GM23248 (cell line): ENCODE results near the gene PNPLA8. TPM values are rescaled to one million over a fixed set of nuclear protein-coding genes. Genes with fewer than 3 reads are reported as not detected.

Experiments
- DNase-seq: peaks from one replicate; pipeline ENCODE4 v3.0.0-alpha.2; 2015
- H2AFZ ChIP-seq: fragments of 200-600 bp; sonication (generic); 2 replicates; pipeline ENCODE4 v1.6.1; 2016; ENCODE audit warnings: antibody characterized with exemption
- H3F3A ChIP-seq: fragments of 200-600 bp; sonication (generic); 2 replicates; pipeline ENCODE4 v1.6.1; 2016; ENCODE audit warnings: mild to moderate bottlenecking, antibody characterized with exemption, mixed run types; ENCODE audit not compliant: insufficient read depth
- H3K27ac ChIP-seq: fragments of 200-600 bp; sonication (generic); 2 replicates; pipeline ENCODE4 v1.5.1; 2016; ENCODE audit warnings: mild to moderate bottlenecking
- H3K27me3 ChIP-seq: fragments of 200-600 bp; sonication (generic); replicated peaks from 2 replicates; pipeline ENCODE4 v1.6.1; 2016; ENCODE audit warnings: mild to moderate bottlenecking; ENCODE audit not compliant: insufficient read depth
- H3K36me3 ChIP-seq: fragments of 200-600 bp; sonication (generic); 2 replicates; pipeline ENCODE4 v1.6.1; 2016; ENCODE audit warnings: low read depth, mild to moderate bottlenecking
- H3K4me1 ChIP-seq: fragments of 200-600 bp; sonication (generic); 2 replicates; pipeline ENCODE4 v1.6.1; 2016; ENCODE audit warnings: mild to moderate bottlenecking; ENCODE audit not compliant: insufficient read depth
- H3K4me2 ChIP-seq: fragments of 200-600 bp; sonication (generic); one replicate; pipeline ENCODE4 v1.6.1; 2016; ENCODE audit warnings: mild to moderate bottlenecking; ENCODE audit not compliant: unreplicated experiment
- H3K4me3 ChIP-seq: fragments of 200-600 bp; sonication (generic); 2 replicates; pipeline ENCODE4 v1.5.1; 2016; ENCODE audit warnings: mild to moderate bottlenecking
- H3K79me2 ChIP-seq: fragments of 200-600 bp; sonication (generic); 2 replicates; pipeline ENCODE4 v1.6.1; 2016; ENCODE audit warnings: mild to moderate bottlenecking; ENCODE audit not compliant: insufficient read depth
- H3K9ac ChIP-seq: fragments of 200-600 bp; sonication (generic); 2 replicates; pipeline ENCODE4 v1.6.1; 2016; ENCODE audit warnings: mild to moderate bottlenecking
- H3K9me2 ChIP-seq: fragments of 200-600 bp; sonication (generic); 2 replicates; pipeline ENCODE4 v1.6.1; 2016; ENCODE audit warnings: mixed run types, mild to moderate bottlenecking, moderate library complexity; ENCODE audit not compliant: insufficient read depth
- H3K9me3 ChIP-seq: fragments of 200-600 bp; sonication (generic); one replicate; pipeline ENCODE4 v1.6.1; 2017; ENCODE audit warnings: low read depth
- H4K20me1 ChIP-seq: fragments of 200-600 bp; sonication (generic); 2 replicates; pipeline ENCODE4 v1.6.0; 2016; ENCODE audit not compliant: insufficient read depth
- EZH2 ChIP-seq: fragments of 200-600 bp; sonication (generic); IDR thresholded peaks from 2 replicates; pipeline ENCODE4 v1.6.1; 2018; ENCODE audit warnings: antibody characterized with exemption, mild to moderate bottlenecking; ENCODE audit not compliant: insufficient read depth, poor library complexity, severe bottlenecking
- EZH2phosphoT487 ChIP-seq: fragments of 200-600 bp; sonication (generic); IDR thresholded peaks from 2 replicates; pipeline ENCODE4 v1.6.1; 2018; ENCODE audit warnings: antibody characterized with exemption, moderate library complexity, mild to moderate bottlenecking, low read depth; ENCODE audit not compliant: insufficient read depth
- WGBS, 2 experiments: methylation state at CpG; one replicate each; pipeline ENCODE4 v1.1.6; 2015 to 2017; ENCODE audit warnings: low lambda C conversion rate in 2 of 2, low coverage in 1 of 2; ENCODE audit errors: missing lambda C conversion rate in 2 of 2; 5-methylcytosine and 5-hydroxymethylcytosine counted together
- in situ Hi-C: fragments of 300-500 bp; cut with MboI; formaldehyde crosslinking; loops from 2 replicates; pipeline ENCODE4 v1.15.0; 2020
- polyA plus RNA-seq: library from polyadenylated mRNA; unstranded; fragments of >200 nt; fragmentation: Nextera tagmentation; extraction: Ambion mirVana; gene quantifications from 2 replicates; pipeline ENCODE4 v1.2.1, GENCODE V29; 2016
- total RNA-seq: library from RNA; depleted of rRNA; stranded (reverse); fragments of >200 nt; shearing (Covaris generic); gene quantifications from 2 replicates; pipeline ENCODE4 v1.2.3, GENCODE V29; 2014

PNPLA8 gene
- total and polyA plus RNA-seq, 2 experiments from 2014 or later = 29.1 to 33.4 TPM

- DNase-seq = no peak
- Histone ChIP-seq H3K4me3 (no peak overlapping the region), H3K79me2 (no peaks in the 10 kb centered on the region), H2AFZ (no peak overlapping the region), H3K9ac (no peak overlapping the region), H3K27ac (no peak overlapping the region), H3K36me3 (no peaks in the 10 kb centered on the region), H3K4me1 (no peaks in the 10 kb centered on the region), H4K20me1 (no peaks in the 10 kb centered on the region), H3F3A (peaks cover 9% of the 10 kb centered on the region; the same call in 1 of the 2 replicates), H3K27me3 (no peaks in the 10 kb centered on the region), H3K9me2 (no peaks in the 10 kb centered on the region), H3K4me2 (no peak overlapping the region), H3K9me3 (no peaks in the 10 kb centered on the region)
- TF ChIP-seq EZH2phosphoT487 = no peak
- TF ChIP-seq EZH2 = no peak
- in situ Hi-C loops = no loop called here
Measured at GRCh38 chr7:108457871-108458270, 68.1 kb downstream of the PNPLA8 start.

- Histone ChIP-seq H3K9me2 (no peaks in the 10 kb centered on the region), H3K27ac (no peak overlapping the region), H3K27me3 (no peaks in the 10 kb centered on the region), H4K20me1 (no peaks in the 10 kb centered on the region), H2AFZ (no peak overlapping the region), H3K36me3 (no peaks in the 10 kb centered on the region), H3K4me1 (no peaks in the 10 kb centered on the region), H3K4me2 (peak overlapping the region; percentile 89), H3K9ac (no peak overlapping the region), H3K79me2 (no peaks in the 10 kb centered on the region), H3K4me3 (peak overlapping the region; percentile 75), H3F3A (peaks cover 9% of the 10 kb centered on the region; the same call in 1 of the 2 replicates), H3K9me3 (no peaks in the 10 kb centered on the region)
- TF ChIP-seq EZH2phosphoT487 (no peak), EZH2 (peak; percentile 85)
- DNase-seq = no peak
- 39 to 42% methylated on average over 19 of the region's 19 CpGs for WGBS, 2 experiments
- in situ Hi-C loops = no loop called here
Measured at GRCh38 chr7:108456845-108457540, 68.9 kb downstream of the PNPLA8 start.

- Histone ChIP-seq H3K79me2 (no peaks in the 10 kb centered on the region), H3K9me3 (no peaks in the 10 kb centered on the region), H3K27me3 (no peaks in the 10 kb centered on the region), H4K20me1 (no peaks in the 10 kb centered on the region), H3K27ac (no peak within 1 kb of the TSS), H3K9me2 (no peaks in the 10 kb centered on the region), H3K36me3 (no peaks in the 10 kb centered on the region), H2AFZ (peak within 1 kb of the TSS; percentile 81), H3F3A (peaks cover 9% of the 10 kb centered on the region; the same call in 1 of the 2 replicates), H3K4me3 (peak within 1 kb of the TSS; percentile 75), H3K4me1 (no peaks in the 10 kb centered on the region), H3K4me2 (peak within 1 kb of the TSS; percentile 89), H3K9ac (peak within 1 kb of the TSS; percentile 25)
- 2 to 3% methylated on average over 49 to 78 of the region's 81 CpGs for WGBS, 2 experiments
- in situ Hi-C loops = no loop called here
- no peak for TF ChIP-seq EZH2phosphoT487
- no peak for TF ChIP-seq EZH2
- DNase-seq = peak; percentile 58
Measured at GRCh38 chr7:108455998-108456677, 69.8 kb downstream of the PNPLA8 start, which contains the start of gene NRCAM. Gene NRCAM (minus strand): TSS chr7:108456436. CDS start chr7:108240064, 216,372 bp downstream.

- H3K9ac ChIP-seq = peak overlapping the region; percentile 25
- peaks cover 9% of the 10 kb centered on the region; the same call in 1 of the 2 replicates for H3F3A ChIP-seq
- TF ChIP-seq EZH2phosphoT487 (no peak), EZH2 (no peak)
- H3K36me3 ChIP-seq = no peaks in the 10 kb centered on the region
- H3K9me3 ChIP-seq = no peaks in the 10 kb centered on the region
- H3K9me2 ChIP-seq = no peaks in the 10 kb centered on the region
- DNase-seq = peak; percentile 59
- H3K4me1 ChIP-seq = no peaks in the 10 kb centered on the region
- H3K79me2 ChIP-seq = no peaks in the 10 kb centered on the region
- no peaks in the 10 kb centered on the region for H4K20me1 ChIP-seq
- H3K4me2 ChIP-seq = peak overlapping the region; percentile 89
- H3K27ac ChIP-seq = no peak overlapping the region
- no peaks in the 10 kb centered on the region for H3K27me3 ChIP-seq
- H2AFZ ChIP-seq = peak overlapping the region; percentile 81
- in situ Hi-C loops = no loop called here
- WGBS, 2 experiments = 4% methylated on average over 22 to 47 of the region's 47 CpGs
- peak overlapping the region; percentile 75 for H3K4me3 ChIP-seq
Measured at GRCh38 chr7:108455551-108455997, 70.4 kb downstream of the PNPLA8 start.
